Measurements from ENCODE around the gene MAST4. TPM values are rescaled to one million over a fixed set of nuclear protein-coding genes. Genes with fewer than 3 reads are reported as not detected.

The MAST4 gene
- total and polyA plus RNA-seq, 4 donors, result 3.7 to 9.5 (median 6.5) TPM

GRCh38 chr5:66652818-66653217, 56.6 kb downstream of the MAST4 start:
- 91% methylated on average over 3 of the region's 3 CpGs for WGBS
- Histone ChIP-seq H3K9me3 (ENCODE audit: control insufficient read depth in 4 of 4, low read length in 3 of 4) (no peaks in the 10 kb centered on the region), H3K4me1 (ENCODE audit: control insufficient read depth in 4 of 4, insufficient read depth in 4 of 4, low read length in 3 of 4) (peaks cover 0 to 2% (median 0%) of the 10 kb centered on the region in 4 donors), H3K9ac (ENCODE audit: low read depth in 1 of 2, low read length in 2 of 2) (no peak overlapping the region), H3K36me3 (ENCODE audit: control insufficient read depth in 4 of 4, insufficient read depth in 3 of 4, low read depth in 1 of 4, low read length in 3 of 4) (no peaks in the 10 kb centered on the region), H3K27ac (ENCODE audit: low read depth in 1 of 2, low read length in 2 of 2) (no peak overlapping the region), H3K4me3 (ENCODE audit: low read depth in 1 of 3, low read length in 3 of 3) (no peak overlapping the region), H3K27me3 (ENCODE audit: control insufficient read depth in 4 of 4, insufficient read depth in 4 of 4, low read length in 3 of 4) (no peaks in the 10 kb centered on the region)
- DNase-seq (ENCODE audit: low spot score), result no peak
- TF ChIP-seq GABPA (IDR thresholded peaks at IDR 0.05 in 1 of 2, conservative IDR thresholded peaks at IDR 0.05 in 1 of 2), result no peak
- TF ChIP-seq REST (IDR thresholded peaks at IDR 0.05), result no peak
- no peak for TF ChIP-seq HNF4G (IDR thresholded peaks at IDR 0.05)
- TF ChIP-seq CTCF (IDR thresholded peaks at IDR 0.05; ENCODE audit: low read depth, low read length, missing input control), result no peak
- no peak for TF ChIP-seq JUND (IDR thresholded peaks at IDR 0.05)
- TF ChIP-seq HNF4A (conservative IDR thresholded peaks at IDR 0.05), result no peak
- TF ChIP-seq FOXA2 (IDR thresholded peaks at IDR 0.05), result no peak
- no peak for TF ChIP-seq FOXA1 (IDR thresholded peaks at IDR 0.05)
- no peak for TF ChIP-seq SP1 (IDR thresholded peaks at IDR 0.05)
- TF ChIP-seq ATF3 (IDR thresholded peaks at IDR 0.05), result no peak

GRCh38 chr5:66653325-66653724, 57.1 kb downstream of the MAST4 start:
- no peak overlapping the region for H3K4me3 ChIP-seq (ENCODE audit: low read depth in 1 of 3, low read length in 3 of 3)
- no peak for DNase-seq (ENCODE audit: low spot score)
- no peaks in the 10 kb centered on the region for H3K36me3 ChIP-seq (ENCODE audit: control insufficient read depth in 4 of 4, insufficient read depth in 3 of 4, low read depth in 1 of 4, low read length in 3 of 4)
- H3K9me3 ChIP-seq (ENCODE audit: control insufficient read depth in 4 of 4, low read length in 3 of 4), result no peaks in the 10 kb centered on the region
- H3K4me1 ChIP-seq (ENCODE audit: control insufficient read depth in 4 of 4, insufficient read depth in 4 of 4, low read length in 3 of 4), result peaks cover 0 to 2% (median 0%) of the 10 kb centered on the region in 4 donors
- no peak overlapping the region for H3K27ac ChIP-seq (ENCODE audit: low read depth in 1 of 2, low read length in 2 of 2)
- H3K9ac ChIP-seq (ENCODE audit: low read depth in 1 of 2, low read length in 2 of 2), result no peak overlapping the region
- H3K27me3 ChIP-seq (ENCODE audit: control insufficient read depth in 4 of 4, insufficient read depth in 4 of 4, low read length in 3 of 4), result no peaks in the 10 kb centered on the region
- 78% methylated on average over 1 of the region's 1 CpG for WGBS
- TF ChIP-seq NR2F2 (IDR thresholded peaks at IDR 0.05) (no peak), REST (IDR thresholded peaks at IDR 0.05) (no peak), FOXA2 (IDR thresholded peaks at IDR 0.05) (no peak), CTCF (IDR thresholded peaks at IDR 0.05; ENCODE audit: low read depth, low read length, missing input control) (no peak), SP1 (IDR thresholded peaks at IDR 0.05) (no peak), EGR1 (IDR thresholded peaks at IDR 0.05; ENCODE audit: low read depth in 2 of 2) (no peak), GABPA (IDR thresholded peaks at IDR 0.05 in 1 of 2, conservative IDR thresholded peaks at IDR 0.05 in 1 of 2) (no peak), HNF4G (IDR thresholded peaks at IDR 0.05) (no peak), RAD21 (IDR thresholded peaks at IDR 0.05) (no peak), HNF4A (conservative IDR thresholded peaks at IDR 0.05) (no peak), YY1 (IDR thresholded peaks at IDR 0.05) (no peak), RXRA (IDR thresholded peaks at IDR 0.05) (no peak), TAF1 (conservative IDR thresholded peaks at IDR 0.05) (no peak), JUND (IDR thresholded peaks at IDR 0.05) (no peak), ATF3 (IDR thresholded peaks at IDR 0.05) (no peak), FOXA1 (IDR thresholded peaks at IDR 0.05) (no peak), MAX (IDR thresholded peaks at IDR 0.05) (no peak)

Measured in liver (tissue), 9 donors.